ENCODE data around the gene ART4. TPM values are rescaled to one million over a fixed set of nuclear protein-coding genes. Genes with fewer than 3 reads are reported as not detected.

ART4 gene
- total RNA-seq, 1 donor from 2014 or later, result not detected

GRCh38 chr12:14844401-14844800, 1.1 kb upstream of the ART4 start:
- no peak for TF ChIP-seq CTCF (IDR thresholded peaks at IDR 0.05; ENCODE audit: insufficient read depth, low read depth, low read length)
- no peak for TF ChIP-seq EZH2 (IDR thresholded peaks at IDR 0.05; ENCODE audit: insufficient read depth, low read length)
- no peak overlapping the region for H3K27ac Mint-ChIP-seq (ENCODE audit: unreplicated experiment)
- no peak overlapping the region for H3K4me3 Mint-ChIP-seq (ENCODE audit: unreplicated experiment)
- no peak for DNase-seq (ENCODE audit: low read depth)
- Histone ChIP-seq H3K27me3 (ENCODE audit: insufficient read depth, low read length) (no peaks in the 10 kb centered on the region), H3K4me2 (ENCODE audit: low read length) (no peak overlapping the region), H3K27ac (ENCODE audit: low read depth, low read length) (no peak overlapping the region), H3K4me1 (ENCODE audit: insufficient read depth, low read length) (peaks cover 20% of the 10 kb centered on the region), H4K20me1 (ENCODE audit: insufficient read depth, low read length) (no peaks in the 10 kb centered on the region), H3K4me3 (ENCODE audit: insufficient read depth, low read depth, low read length) (no peak overlapping the region), H3K36me3 (ENCODE audit: insufficient read depth, low read length) (no peaks in the 10 kb centered on the region), H3K9ac (ENCODE audit: low read length) (no peak overlapping the region), H3K79me2 (ENCODE audit: insufficient read depth, low read length) (no peaks in the 10 kb centered on the region), H3K9me3 (ENCODE audit: insufficient read depth, low read depth, low read length) (no peaks in the 10 kb centered on the region), H2AFZ (ENCODE audit: low read depth, low read length) (no peak overlapping the region)
- no peaks in the 10 kb centered on the region for H3K27me3 Mint-ChIP-seq (ENCODE audit: low read depth, unreplicated experiment)
- H3K4me1 Mint-ChIP-seq (ENCODE audit: low read depth, unreplicated experiment), result peaks cover 19% of the 10 kb centered on the region
- peak; percentile 23 for FAIRE-seq
- peaks cover 1% of the 10 kb centered on the region for H3K36me3 Mint-ChIP-seq (ENCODE audit: low read depth, unreplicated experiment)
- H3K9me3 Mint-ChIP-seq (ENCODE audit: unreplicated experiment), result no peaks in the 10 kb centered on the region

DNA sequence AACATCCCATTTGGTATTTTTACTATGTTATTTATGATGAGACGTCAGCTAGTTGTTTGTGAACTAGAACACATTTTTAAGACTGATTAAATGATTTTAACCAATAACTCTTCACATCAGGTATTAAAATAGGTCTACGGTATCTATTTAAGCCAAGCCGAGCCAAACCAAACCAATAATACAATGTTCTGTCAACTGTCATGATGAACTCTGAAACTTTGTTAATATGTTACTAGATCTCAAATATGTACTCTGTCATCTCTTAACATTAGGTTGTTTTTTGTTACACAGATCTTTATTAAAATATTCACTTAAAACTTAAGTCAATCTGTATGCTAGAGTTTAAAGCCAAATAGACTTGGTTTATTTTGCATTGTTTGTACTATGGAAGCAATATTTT, 1.0 kb downstream of the ART4 start:
- no peak overlapping the region for H3K4me3 Mint-ChIP-seq (ENCODE audit: unreplicated experiment)
- no peaks in the 10 kb centered on the region for H3K79me2 ChIP-seq (ENCODE audit: insufficient read depth, low read length)
- FAIRE-seq, result no peak
- no peaks in the 10 kb centered on the region for H3K9me3 Mint-ChIP-seq (ENCODE audit: unreplicated experiment)
- H3K4me2 ChIP-seq (ENCODE audit: low read length), result no peak overlapping the region
- no peak for DNase-seq (ENCODE audit: low read depth)
- no peaks in the 10 kb centered on the region for H3K27me3 Mint-ChIP-seq (ENCODE audit: low read depth, unreplicated experiment)
- no peak overlapping the region for H3K4me3 ChIP-seq (ENCODE audit: insufficient read depth, low read depth, low read length)
- H3K27ac Mint-ChIP-seq (ENCODE audit: unreplicated experiment), result no peak overlapping the region
- H3K27me3 ChIP-seq (ENCODE audit: insufficient read depth, low read length), result no peaks in the 10 kb centered on the region
- H2AFZ ChIP-seq (ENCODE audit: low read depth, low read length), result no peak overlapping the region
- peaks cover 18% of the 10 kb centered on the region for H3K4me1 ChIP-seq (ENCODE audit: insufficient read depth, low read length)
- H3K36me3 ChIP-seq (ENCODE audit: insufficient read depth, low read length), result no peaks in the 10 kb centered on the region
- no peaks in the 10 kb centered on the region for H4K20me1 ChIP-seq (ENCODE audit: insufficient read depth, low read length)
- H3K36me3 Mint-ChIP-seq (ENCODE audit: low read depth, unreplicated experiment), result no peaks in the 10 kb centered on the region
- H3K4me1 Mint-ChIP-seq (ENCODE audit: low read depth, unreplicated experiment), result peaks cover 15% of the 10 kb centered on the region
- no peaks in the 10 kb centered on the region for H3K9me3 ChIP-seq (ENCODE audit: insufficient read depth, low read depth, low read length)
- TF ChIP-seq CTCF (IDR thresholded peaks at IDR 0.05; ENCODE audit: insufficient read depth, low read depth, low read length), result no peak
- no peak for TF ChIP-seq EZH2 (IDR thresholded peaks at IDR 0.05; ENCODE audit: insufficient read depth, low read length)
- no peak overlapping the region for H3K9ac ChIP-seq (ENCODE audit: low read length)
- H3K27ac ChIP-seq (ENCODE audit: low read depth, low read length), result peak overlapping the region; percentile 28

DNA sequence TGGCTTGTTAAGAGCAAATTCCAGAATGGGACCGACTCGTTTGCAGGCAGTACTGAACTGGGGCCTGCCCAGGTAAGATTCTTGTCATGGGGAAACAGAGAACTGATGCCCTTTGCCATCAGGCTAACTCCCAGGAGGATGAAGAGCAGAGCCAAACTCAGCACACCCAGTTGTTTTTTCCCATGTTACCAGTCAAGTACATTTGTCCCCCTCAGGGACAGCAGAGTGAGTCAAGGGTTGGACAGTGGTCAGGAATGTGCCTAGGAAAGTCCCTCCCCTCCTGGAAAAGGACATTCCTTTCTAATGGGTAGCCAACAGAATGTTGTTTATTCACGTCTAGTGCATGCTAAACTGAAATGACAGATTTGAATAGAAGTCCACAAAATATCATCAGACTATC, 1.6 kb downstream of the ART4 start:
- peak overlapping the region; percentile 19 for H2AFZ ChIP-seq (ENCODE audit: low read depth, low read length)
- no peak overlapping the region for H3K9ac ChIP-seq (ENCODE audit: low read length)
- H3K9me3 ChIP-seq (ENCODE audit: insufficient read depth, low read depth, low read length), result no peaks in the 10 kb centered on the region
- TF ChIP-seq EZH2 (IDR thresholded peaks at IDR 0.05; ENCODE audit: insufficient read depth, low read length) (no peak), CTCF (IDR thresholded peaks at IDR 0.05; ENCODE audit: insufficient read depth, low read depth, low read length) (no peak)
- H3K4me2 ChIP-seq (ENCODE audit: low read length), result peak overlapping the region; percentile 43
- DNase-seq (ENCODE audit: low read depth), result peak; percentile 66
- FAIRE-seq, result peak; percentile 55
- peak overlapping the region; percentile 0 for H3K27ac Mint-ChIP-seq (ENCODE audit: unreplicated experiment)
- H3K27me3 Mint-ChIP-seq (ENCODE audit: low read depth, unreplicated experiment), result no peaks in the 10 kb centered on the region
- no peaks in the 10 kb centered on the region for H3K36me3 ChIP-seq (ENCODE audit: insufficient read depth, low read length)
- no peaks in the 10 kb centered on the region for H3K9me3 Mint-ChIP-seq (ENCODE audit: unreplicated experiment)
- H3K4me3 Mint-ChIP-seq (ENCODE audit: unreplicated experiment), result no peak overlapping the region
- H3K4me3 ChIP-seq (ENCODE audit: insufficient read depth, low read depth, low read length), result no peak overlapping the region
- H3K27ac ChIP-seq (ENCODE audit: low read depth, low read length), result peak overlapping the region; percentile 42
- peaks cover 17% of the 10 kb centered on the region for H3K4me1 ChIP-seq (ENCODE audit: insufficient read depth, low read length)
- H4K20me1 ChIP-seq (ENCODE audit: insufficient read depth, low read length), result no peaks in the 10 kb centered on the region
- no peaks in the 10 kb centered on the region for H3K27me3 ChIP-seq (ENCODE audit: insufficient read depth, low read length)
- H3K36me3 Mint-ChIP-seq (ENCODE audit: low read depth, unreplicated experiment), result no peaks in the 10 kb centered on the region
- no peaks in the 10 kb centered on the region for H3K79me2 ChIP-seq (ENCODE audit: insufficient read depth, low read length)
- peaks cover 19% of the 10 kb centered on the region for H3K4me1 Mint-ChIP-seq (ENCODE audit: low read depth, unreplicated experiment)

Data from astrocyte (in vitro differentiated cells and primary cell).